Measurements from ENCODE around the gene ELMOD3. TPM values are rescaled to one million over a fixed set of nuclear protein-coding genes. Genes with fewer than 3 reads are reported as not detected.
A peak's percentile ranks its signal among the peaks of the same experiment; 100 is the strongest.
"Not testable (repeated sequence)": the region's sequence is repeated elsewhere in the genome, so short reads cannot be mapped to it uniquely, and the experiment has no call there.

The ELMOD3 gene
- total RNA-seq (2014; rRNA removed; shearing (Covaris generic)) = 6.5 and 7.1 TPM in 2 replicates

DNA sequence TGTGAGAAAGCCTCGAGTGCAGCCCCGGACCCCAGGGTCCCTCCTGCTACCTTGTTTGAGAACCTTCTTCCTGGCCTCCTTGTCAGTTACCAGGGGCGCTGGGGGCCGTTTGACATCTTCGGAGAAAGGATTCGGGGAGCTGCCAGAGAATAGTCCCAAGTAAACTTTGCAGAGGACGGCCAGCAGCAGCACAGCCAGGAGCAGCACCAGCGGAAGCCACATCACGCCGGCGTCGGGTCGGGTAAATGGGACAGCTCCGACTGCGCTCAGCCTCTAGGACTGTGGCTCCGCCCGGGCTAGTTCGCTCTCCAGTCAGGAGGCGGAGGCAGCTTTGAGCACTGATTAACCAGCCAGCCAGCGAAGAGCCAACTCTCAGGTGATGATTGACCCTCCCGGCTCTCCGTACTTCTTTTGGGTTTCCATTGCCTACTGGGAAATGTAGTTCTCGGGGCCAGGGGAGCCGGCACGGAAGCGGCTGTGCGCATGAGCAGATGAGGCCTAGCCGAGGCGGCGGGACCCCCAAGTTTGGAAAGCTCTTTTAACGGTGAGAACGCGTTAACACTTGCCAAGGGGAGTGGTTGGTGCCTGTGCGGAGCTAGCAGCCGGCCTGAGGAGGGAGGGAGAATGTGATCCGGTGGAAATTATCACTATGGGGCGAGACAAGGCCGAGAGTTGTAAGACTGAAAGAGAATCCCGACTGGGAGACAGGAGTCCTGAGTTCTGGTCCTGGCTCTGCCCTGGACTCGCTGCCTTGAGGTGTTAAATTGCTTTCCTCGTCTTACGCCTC lies at the start of gene ELMOD3, which contains the start of gene RETSAT:
Gene ELMOD3, plus strand, starts transcription at position 484 of the 787 bp plus-strand sequence. CDS start 2,430 bp downstream, outside the sequence.
Gene RETSAT, minus strand, starts transcription at position 243 of the 787 bp plus-strand sequence. Its CDS starts 21 bp downstream, at position 222.
- DNase-seq (ENCODE audit: low spot score) = peak; percentile 99

- peak; percentile 23 for DNase-seq (ENCODE audit: low spot score)
Measured at GRCh38 chr2:85307527-85307897, 47.1 kb upstream of the ELMOD3 start.

- no peak for DNase-seq (ENCODE audit: low spot score)
Measured at GRCh38 chr2:85308201-85308600, 46.4 kb upstream of the ELMOD3 start.

- DNase-seq (ENCODE audit: low spot score) = peak; percentile 13
Measured at GRCh38 chr2:85308896-85309555, 45.5 kb upstream of the ELMOD3 start.

- no peak for DNase-seq (ENCODE audit: low spot score)
Measured at GRCh38 chr2:85309699-85310321, 44.8 kb upstream of the ELMOD3 start.

DNA sequence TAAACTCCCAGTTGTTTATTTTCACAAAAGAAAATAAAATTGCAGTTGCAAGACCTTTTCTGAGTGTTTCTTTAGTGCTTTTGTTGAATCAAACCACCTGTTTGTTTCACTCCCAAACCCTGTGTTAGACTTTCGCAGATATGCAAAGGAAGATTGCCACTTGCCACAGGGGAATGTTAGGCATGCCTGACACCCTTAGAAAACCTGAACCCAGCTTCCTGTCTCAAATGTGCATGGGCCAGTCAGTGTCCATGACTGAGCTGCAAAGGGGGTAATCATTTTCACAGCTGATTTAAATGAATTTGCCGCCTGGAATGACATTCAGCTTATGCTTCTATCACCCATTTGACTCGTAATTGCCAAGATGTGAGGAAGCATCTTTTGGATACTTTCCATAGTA lies 44.2 kb upstream of the ELMOD3 start:
- DNase-seq (ENCODE audit: low spot score) = no peak

DNA sequence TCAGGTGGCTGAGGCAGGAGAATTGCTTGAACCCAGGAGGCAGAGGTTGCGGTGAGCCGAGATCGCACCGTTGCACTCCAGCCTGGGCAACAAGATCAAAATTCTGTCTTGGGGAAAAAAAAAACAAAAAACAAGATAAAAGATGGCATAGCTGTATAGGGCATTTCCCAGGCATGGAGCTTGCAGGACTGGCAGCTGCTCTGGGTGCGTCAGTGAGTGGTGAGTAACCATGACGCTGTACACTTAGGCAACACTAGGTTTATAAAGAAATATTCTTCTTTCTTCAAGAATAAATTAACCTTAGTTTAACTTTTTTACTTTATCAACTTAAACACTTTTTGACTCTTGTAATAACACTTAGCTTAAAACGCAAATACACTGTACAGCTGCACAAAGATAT lies 42.2 kb upstream of the ELMOD3 start:
- DNase-seq (ENCODE audit: low spot score) = no peak

DNA sequence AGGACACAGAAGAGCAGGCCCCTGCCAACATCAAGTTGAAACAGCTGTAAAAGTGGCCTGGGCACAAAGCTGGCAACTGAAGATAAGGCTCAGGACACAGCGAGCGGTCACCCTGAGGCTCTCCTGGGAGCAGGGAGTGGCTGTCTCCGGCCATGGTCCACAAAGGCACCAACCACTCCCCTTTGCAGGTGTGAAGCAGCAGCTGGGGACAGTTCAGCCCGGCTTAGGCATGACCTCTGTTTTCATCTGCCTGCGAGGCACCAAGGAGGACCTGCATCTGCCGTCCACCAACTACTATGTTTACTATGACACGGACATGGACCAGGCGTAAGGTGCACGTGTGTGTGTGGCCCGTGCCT lies 39.7 kb upstream of the ELMOD3 start:
- DNase-seq (ENCODE audit: low spot score) = no peak

DNA sequence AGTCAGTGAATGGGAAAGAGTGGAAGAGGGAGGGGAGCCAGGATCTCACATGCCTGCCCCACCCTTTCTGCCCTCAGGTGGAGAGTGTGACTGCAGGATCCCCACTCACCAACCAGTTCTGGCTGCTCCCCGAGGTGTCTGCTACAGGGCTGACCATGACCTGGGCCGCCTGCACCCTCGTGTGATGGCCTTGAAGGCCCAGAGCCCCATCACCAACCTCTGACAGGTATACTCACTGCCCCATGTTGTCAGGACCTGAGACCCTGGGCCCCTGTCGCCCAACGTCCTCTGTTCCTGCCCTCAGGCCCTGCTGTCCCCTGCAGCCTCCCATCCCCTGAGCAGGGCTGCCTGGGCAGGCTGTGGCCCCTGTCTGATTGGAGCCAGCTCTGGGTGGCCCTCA lies 38.6 kb upstream of the ELMOD3 start:
- DNase-seq (ENCODE audit: low spot score) = not testable (repeated sequence)

GRCh38 chr2:85318222-85319074 lies 36.1 kb upstream of the ELMOD3 start:
- no peak for DNase-seq (ENCODE audit: low spot score)

DNA sequence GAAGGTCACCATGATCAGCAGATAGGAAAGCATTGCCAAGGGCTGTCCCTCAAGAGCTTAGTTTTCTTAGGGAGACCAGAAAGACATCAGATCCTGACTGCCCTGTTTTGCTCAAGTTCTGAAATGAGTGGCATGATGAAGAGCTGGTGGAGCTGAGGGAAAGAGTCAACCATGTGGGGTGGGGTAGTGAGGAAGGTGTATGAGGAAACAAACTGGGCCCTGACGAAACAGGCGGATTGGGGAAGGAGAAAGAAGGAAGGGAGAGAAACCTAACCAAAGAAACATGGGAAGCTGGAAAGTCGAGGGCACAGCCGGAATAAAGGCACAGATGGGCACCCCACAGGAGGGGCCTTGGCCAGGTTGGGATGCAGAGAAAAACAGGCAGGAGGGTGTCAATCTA lies 34.8 kb upstream of the ELMOD3 start:
- no peak for DNase-seq (ENCODE audit: low spot score)

DNA sequence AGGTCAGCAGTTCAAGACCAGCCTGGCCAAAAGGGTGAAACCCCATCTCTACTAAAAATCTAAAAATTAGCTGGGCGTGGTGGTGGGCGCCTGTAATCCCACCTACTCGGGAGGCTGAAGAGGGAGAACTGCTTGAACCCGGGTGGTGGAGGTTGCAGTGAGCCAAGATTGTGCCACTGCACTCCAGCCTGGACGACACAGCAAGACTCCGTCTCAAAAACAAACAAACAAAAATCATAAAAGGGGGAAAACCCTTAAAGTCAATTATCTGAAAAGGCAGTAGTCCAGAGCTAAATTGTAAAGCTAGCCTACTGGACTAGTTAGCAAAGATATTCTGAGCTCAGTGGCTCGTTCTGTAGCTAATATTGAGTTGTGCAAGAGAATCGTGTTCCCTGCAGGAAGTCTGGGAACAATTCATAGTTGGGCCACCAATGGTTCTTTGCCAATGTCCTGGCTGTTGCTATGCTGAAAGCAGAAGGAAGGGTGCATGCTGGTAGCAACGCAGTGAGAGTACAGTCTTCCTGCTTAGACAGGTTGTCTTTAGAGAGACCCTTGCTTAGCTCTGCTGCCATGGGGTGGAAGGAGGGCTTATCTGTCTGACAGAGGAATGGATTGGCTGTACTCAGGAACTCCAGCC lies 31.1 kb upstream of the ELMOD3 start:
- no peak for DNase-seq (ENCODE audit: low spot score)

- not testable (repeated sequence) for DNase-seq (ENCODE audit: low spot score)
Measured at GRCh38 chr2:85323988-85324367, 30.6 kb upstream of the ELMOD3 start.

GRCh38 chr2:85324639-85325465 lies 29.7 kb upstream of the ELMOD3 start:
- peak; percentile 64 for DNase-seq (ENCODE audit: low spot score)

GRCh38 chr2:85325466-85325811 lies 29.1 kb upstream of the ELMOD3 start:
- DNase-seq (ENCODE audit: low spot score) = no peak

DNA sequence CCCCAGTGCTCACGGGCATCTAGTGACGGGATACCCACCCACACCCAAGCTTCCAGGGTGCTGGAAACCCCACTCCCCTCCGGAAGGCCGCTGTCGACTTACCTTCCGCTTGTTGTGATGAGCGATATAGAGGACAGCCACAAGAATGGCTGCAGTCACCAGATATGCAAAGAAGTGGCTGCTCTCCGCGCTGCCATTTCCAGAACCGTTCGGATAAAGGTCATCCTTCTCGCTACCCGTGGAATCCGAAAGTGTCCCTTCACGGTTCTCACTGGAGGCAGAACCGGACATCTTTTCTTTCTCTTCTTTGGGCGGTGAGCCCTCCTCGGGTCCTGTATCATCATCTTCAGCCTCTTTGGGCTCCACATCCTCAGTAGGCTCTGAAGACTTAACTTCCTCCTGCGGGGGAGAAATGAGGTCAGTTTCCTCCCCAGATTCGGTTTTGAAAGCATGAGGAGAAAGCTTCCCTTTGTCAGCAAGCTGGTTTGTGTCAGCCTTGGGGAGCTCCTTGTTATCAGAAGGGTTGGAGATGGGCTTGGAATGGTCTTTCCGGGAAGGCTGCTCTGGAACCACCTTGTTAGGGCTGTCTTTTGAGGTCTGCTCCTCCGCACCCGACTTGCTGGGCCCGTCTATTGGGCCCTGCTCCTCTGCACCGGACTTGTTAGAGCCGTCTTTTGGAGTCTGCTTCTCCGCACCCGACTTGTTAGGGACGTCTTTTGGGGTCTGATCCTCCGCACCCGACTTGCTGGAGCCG lies 28.0 kb upstream of the ELMOD3 start:
- DNase-seq (ENCODE audit: low spot score) = peak; percentile 34

GRCh38 chr2:85327160-85327821 lies 27.3 kb upstream of the ELMOD3 start:
- DNase-seq (ENCODE audit: low spot score) = peak; percentile 50

DNA sequence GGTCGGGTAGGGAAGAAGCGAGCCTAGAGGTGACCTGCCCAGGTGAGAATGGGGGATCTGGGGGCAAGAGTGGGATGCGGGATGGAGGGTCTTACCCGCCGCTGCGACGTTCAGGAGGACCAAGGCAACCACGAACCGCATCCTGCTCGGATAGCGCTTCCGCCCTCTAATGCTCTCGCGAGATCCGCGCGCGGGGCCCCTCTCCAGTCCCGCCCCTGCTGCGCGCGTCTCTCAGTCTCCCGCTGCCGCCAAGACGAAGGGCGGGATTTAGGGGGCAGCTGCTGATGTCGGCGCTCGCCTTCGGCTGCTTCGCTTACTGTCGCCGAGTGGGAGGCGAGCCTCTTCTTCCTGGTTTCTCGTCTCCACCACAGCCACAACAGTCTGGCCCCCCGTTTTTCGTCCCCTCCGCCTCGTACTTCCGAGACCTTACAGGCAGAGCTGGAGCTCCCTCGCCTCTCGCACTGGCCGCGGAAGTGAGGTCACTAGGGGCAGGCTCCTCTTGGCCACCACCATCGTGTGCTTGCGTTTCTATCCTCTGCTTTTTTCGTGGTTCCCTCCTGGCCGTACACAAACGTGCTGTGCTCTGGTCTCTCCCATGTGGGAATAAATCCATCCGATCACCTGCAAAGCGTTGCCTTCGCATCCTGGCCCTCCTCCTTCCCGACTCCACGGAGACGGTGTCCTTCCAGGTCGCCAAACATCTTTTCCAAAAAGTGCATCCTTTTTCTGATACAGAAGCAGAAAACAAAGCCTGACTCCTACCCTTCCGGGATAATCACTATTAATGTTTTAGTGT lies 26.5 kb upstream of the ELMOD3 start, which contains the start of gene TGOLN2:
Gene TGOLN2, minus strand, starts transcription at position 168 of the 796 bp plus-strand sequence. Its CDS starts 27 bp downstream, at position 141.
- peak; percentile 95 for DNase-seq (ENCODE audit: low spot score)

Data from HT-29 (cell line).